HL-60 (cell line): ENCODE measurements around the gene NPTXR.
A peak's percentile ranks its signal among the peaks of the same experiment; 100 is the strongest.

ENCODE experiments used
- DNase-seq, 2 experiments: peaks; one replicate each; pipeline ENCODE4 v3.0.0-alpha.2; 2010 to 2020; ENCODE audit warnings: low read depth in 1 of 2, low spot score in 1 of 2
- H3K27ac ChIP-seq: fragments of 250-450 bp; sonication (Bioruptor Pico); replicated peaks from 2 replicates; pipeline ENCODE4 v1.5.1; 2020; ENCODE audit warnings: mild to moderate bottlenecking, moderate library complexity
- H3K27me3 ChIP-seq: fragments of 250-450 bp; sonication (Bioruptor Pico); 2 replicates; pipeline ENCODE4 v1.5.1; 2021; ENCODE audit warnings: mild to moderate bottlenecking, moderate library complexity; ENCODE audit not compliant: insufficient read depth, poor library complexity, severe bottlenecking
- H3K4me3 ChIP-seq: replicated peaks from 2 replicates; pipeline ENCODE4 v1.5.1; 2011; ENCODE audit warnings: mild to moderate bottlenecking, control low read depth, low read length; ENCODE audit not compliant: insufficient read depth
- GABPA ChIP-seq: IDR thresholded peaks from 2 replicates; pipeline ENCODE4 v1.6.1; 2012; ENCODE audit warnings: low read depth
- POLR2AphosphoS5 ChIP-seq: IDR thresholded peaks from 2 replicates; pipeline ENCODE4 v1.6.1; 2012; ENCODE audit warnings: low read depth
- SPI1 ChIP-seq: IDR thresholded peaks from 2 replicates; pipeline ENCODE4 v1.6.1; 2012; ENCODE audit warnings: low read depth, mild to moderate bottlenecking, borderline replicate concordance
- TF ChIP-seq, protein P1 (sequence below): IDR thresholded peaks from 2 replicates; pipeline ENCODE4 v1.6.1; 2012; ENCODE audit warnings: low read depth; ENCODE audit not compliant: insufficient replicate concordance
- TF ChIP-seq, protein P2 (sequence below): IDR thresholded peaks from one replicate; pipeline ENCODE4 v1.5.1; 2011; ENCODE audit warnings: low read length, control low read depth, inconsistent platforms; ENCODE audit not compliant: insufficient read depth

NPTXR gene

DNA sequence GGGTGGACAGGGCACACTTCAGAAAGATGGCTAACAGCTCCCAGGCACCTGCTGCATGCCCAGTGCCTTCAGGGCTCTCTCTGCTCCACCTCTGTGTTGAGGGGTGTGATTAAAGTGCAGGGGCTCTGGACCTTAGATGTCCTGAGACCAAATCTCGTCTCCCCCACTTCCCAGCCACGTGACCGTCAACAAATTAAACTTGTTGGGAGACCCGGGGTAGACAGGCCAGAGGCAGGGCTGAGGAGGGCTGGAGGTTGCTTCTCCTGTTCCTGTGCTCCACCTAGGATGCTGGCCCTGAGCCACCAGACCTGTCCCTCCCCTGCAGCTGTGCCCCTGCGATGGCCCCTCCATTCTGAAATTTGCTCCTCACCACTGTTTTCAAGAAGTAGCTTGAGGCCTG, 17.0 kb downstream of the NPTXR start:
- no peak for DNase-seq
- TF ChIP-seq SPI1 = no peak
- TF ChIP-seq POLR2AphosphoS5 = no peak
- TF ChIP-seq, protein P1, sequence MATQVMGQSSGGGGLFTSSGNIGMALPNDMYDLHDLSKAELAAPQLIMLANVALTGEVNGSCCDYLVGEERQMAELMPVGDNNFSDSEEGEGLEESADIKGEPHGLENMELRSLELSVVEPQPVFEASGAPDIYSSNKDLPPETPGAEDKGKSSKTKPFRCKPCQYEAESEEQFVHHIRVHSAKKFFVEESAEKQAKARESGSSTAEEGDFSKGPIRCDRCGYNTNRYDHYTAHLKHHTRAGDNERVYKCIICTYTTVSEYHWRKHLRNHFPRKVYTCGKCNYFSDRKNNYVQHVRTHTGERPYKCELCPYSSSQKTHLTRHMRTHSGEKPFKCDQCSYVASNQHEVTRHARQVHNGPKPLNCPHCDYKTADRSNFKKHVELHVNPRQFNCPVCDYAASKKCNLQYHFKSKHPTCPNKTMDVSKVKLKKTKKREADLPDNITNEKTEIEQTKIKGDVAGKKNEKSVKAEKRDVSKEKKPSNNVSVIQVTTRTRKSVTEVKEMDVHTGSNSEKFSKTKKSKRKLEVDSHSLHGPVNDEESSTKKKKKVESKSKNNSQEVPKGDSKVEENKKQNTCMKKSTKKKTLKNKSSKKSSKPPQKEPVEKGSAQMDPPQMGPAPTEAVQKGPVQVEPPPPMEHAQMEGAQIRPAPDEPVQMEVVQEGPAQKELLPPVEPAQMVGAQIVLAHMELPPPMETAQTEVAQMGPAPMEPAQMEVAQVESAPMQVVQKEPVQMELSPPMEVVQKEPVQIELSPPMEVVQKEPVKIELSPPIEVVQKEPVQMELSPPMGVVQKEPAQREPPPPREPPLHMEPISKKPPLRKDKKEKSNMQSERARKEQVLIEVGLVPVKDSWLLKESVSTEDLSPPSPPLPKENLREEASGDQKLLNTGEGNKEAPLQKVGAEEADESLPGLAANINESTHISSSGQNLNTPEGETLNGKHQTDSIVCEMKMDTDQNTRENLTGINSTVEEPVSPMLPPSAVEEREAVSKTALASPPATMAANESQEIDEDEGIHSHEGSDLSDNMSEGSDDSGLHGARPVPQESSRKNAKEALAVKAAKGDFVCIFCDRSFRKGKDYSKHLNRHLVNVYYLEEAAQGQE = no peak
- TF ChIP-seq GABPA = no peak
- TF ChIP-seq, protein P2, sequence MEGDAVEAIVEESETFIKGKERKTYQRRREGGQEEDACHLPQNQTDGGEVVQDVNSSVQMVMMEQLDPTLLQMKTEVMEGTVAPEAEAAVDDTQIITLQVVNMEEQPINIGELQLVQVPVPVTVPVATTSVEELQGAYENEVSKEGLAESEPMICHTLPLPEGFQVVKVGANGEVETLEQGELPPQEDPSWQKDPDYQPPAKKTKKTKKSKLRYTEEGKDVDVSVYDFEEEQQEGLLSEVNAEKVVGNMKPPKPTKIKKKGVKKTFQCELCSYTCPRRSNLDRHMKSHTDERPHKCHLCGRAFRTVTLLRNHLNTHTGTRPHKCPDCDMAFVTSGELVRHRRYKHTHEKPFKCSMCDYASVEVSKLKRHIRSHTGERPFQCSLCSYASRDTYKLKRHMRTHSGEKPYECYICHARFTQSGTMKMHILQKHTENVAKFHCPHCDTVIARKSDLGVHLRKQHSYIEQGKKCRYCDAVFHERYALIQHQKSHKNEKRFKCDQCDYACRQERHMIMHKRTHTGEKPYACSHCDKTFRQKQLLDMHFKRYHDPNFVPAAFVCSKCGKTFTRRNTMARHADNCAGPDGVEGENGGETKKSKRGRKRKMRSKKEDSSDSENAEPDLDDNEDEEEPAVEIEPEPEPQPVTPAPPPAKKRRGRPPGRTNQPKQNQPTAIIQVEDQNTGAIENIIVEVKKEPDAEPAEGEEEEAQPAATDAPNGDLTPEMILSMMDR = no peak
- peaks cover 2% of the 10 kb centered on the region for H3K27me3 ChIP-seq
- H3K27ac ChIP-seq = no peak overlapping the region
- no peak overlapping the region for H3K4me3 ChIP-seq

DNA sequence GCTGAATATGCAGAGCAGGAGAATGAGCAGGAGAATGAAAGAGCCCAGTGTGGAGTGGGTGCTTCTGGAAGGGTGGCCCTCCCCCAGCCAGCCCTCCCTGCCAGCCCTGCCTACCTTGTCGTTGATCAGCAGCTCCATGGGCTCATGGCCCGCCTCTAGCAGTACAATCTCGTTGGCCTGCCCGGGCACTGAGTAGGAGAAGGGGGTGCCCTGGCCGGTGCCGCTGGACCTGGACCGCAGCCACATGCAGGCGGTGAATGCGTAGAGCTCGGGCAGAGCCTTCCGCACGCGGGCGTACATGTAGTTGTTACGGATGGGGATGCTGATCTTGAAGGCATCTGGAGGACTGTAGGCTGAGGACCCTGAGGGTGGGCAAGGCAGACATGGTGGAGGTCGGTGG, 17.4 kb downstream of the NPTXR start:
- TF ChIP-seq SPI1 = no peak
- no peak for TF ChIP-seq POLR2AphosphoS5
- TF ChIP-seq GABPA = no peak
- no peak overlapping the region for H3K27ac ChIP-seq
- no peak overlapping the region for H3K4me3 ChIP-seq
- no peak for DNase-seq
- H3K27me3 ChIP-seq = peaks cover 2% of the 10 kb centered on the region

- peak; percentile 25 to 56 for DNase-seq
- TF ChIP-seq, protein P1 = peak; percentile 98
- no peak for TF ChIP-seq GABPA
- Histone ChIP-seq H3K4me3 (no peak overlapping the region), H3K27me3 (peaks cover 2% of the 10 kb centered on the region), H3K27ac (no peak overlapping the region)
These were observed 19.2 kb downstream of the NPTXR start for GRCh38 chr22:38824585-38824984.

- no peak for DNase-seq
- TF ChIP-seq GABPA = no peak
- TF ChIP-seq POLR2AphosphoS5 = no peak
- TF ChIP-seq, protein P2 = no peak
- TF ChIP-seq, protein P1 = no peak
These were observed 20.2 kb downstream of the NPTXR start for GRCh38 chr22:38823637-38824036.

More at GRCh38 chr22:38823637-38824036, 20.2 kb downstream of the NPTXR start:
- Histone ChIP-seq H3K4me3 (no peak overlapping the region), H3K27me3 (peaks cover 2% of the 10 kb centered on the region), H3K27ac (no peak overlapping the region)
